ENCODE results near the gene GARIN1A. TPM values are rescaled to one million over a fixed set of nuclear protein-coding genes. Genes with fewer than 3 reads are reported as not detected.
"Not testable (repeated sequence)": the region's sequence is repeated elsewhere in the genome, so short reads cannot be mapped to it uniquely, and the experiment has no call there.

Gene GARIN1A
- 0.13 and 0.18 TPM in 2 replicates for total RNA-seq

DNA sequence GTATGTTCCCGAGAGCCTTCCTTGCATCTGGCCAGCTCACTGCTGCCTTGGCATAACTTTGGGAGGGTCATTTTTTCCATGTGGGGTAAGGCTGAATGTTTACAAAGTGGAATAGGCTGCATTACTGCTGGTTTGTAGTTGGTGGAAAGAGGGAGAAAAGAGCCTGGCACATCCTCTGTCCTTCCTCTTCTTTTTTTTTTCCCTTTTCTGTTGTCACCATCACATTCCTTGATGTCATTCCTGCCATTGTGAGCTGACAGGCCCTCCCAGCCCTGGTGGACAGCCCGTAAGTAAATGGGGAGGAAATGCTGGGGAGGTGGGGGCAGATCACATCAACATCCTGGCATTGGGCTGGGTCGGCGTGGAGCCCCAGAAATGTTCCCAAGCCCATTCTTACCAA is at the start of gene GARIN1A:
Gene GARIN1A, plus strand, starts transcription at position 301 of the 400 bp plus-strand sequence. CDS start 106 bp downstream, outside the sequence.
- no peak for DNase-seq (ENCODE audit: low read depth, low spot score)

DNA sequence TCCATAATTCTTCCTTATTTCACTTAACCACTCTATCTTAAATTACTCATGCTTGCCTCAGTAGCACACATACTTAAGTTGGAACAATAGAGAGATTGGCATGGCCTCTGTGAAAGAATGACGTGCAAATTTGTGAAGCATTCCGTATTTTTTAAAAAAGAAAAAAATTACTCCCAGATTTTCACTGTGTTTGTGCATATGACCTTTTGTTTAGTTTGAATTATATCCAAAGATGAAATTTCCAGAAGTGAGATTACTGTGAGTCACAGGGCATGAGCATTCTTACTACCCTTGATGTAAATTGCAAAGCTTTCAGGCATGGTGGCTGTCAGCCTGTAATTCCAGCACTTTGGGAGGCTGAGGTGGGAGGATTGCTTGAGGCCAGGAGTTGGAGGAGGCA is 45.0 kb upstream of the GARIN1A start:
- not testable (repeated sequence) for DNase-seq (ENCODE audit: low read depth, low spot score)

- not testable (repeated sequence) for DNase-seq (ENCODE audit: low read depth, low spot score)
Measured at GRCh38 chr7:128633915-128634314, 38.2 kb upstream of the GARIN1A start.

GRCh38 chr7:128645206-128645605 is 26.9 kb upstream of the GARIN1A start:
- not testable (repeated sequence) for DNase-seq (ENCODE audit: low read depth, low spot score)

DNA sequence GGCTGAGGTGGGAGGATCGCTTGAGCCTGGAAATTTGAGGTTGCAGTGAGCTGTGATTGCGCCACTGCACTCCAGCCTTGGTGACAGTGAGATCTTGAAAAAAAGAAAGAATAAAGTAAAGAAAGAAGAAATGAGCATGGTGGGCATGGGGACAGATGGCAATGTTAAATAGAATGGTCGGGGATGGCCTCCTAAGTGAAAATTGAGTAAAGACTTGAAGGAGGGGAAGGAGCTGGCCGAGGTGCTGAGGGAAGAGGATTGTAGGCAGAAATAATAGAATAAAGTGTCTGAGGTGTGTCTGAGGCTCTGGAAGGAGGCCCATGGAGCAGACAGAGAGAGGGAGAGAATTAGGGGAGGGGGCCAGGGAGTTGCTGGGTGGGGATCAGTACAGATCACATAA is 26.2 kb upstream of the GARIN1A start:
- DNase-seq (ENCODE audit: low read depth, low spot score) = not testable (repeated sequence)

DNA sequence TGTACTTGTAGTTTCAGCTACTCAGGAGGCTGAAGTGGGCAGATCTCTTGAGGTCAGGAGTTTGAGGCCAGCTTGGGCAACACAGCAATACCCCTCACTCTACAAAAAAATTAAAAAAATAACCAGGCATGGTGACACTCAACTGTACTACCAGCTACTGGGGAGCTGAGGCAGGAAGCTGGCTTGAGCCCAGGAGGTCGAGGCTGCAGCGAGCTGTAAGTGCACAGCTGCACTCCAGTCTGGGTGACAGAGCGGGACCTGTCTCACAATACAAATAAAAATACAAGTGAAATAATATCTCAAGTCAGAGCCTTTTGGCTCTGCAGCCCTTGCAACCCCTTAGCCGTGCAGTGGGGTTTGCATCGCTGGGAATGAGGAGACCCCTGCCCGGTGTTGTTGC is 25.2 kb upstream of the GARIN1A start:
- DNase-seq (ENCODE audit: low read depth, low spot score) = not testable (repeated sequence)

GRCh38 chr7:128651096-128651495 is 21.0 kb upstream of the GARIN1A start:
- DNase-seq (ENCODE audit: low read depth, low spot score) = not testable (repeated sequence)

DNA sequence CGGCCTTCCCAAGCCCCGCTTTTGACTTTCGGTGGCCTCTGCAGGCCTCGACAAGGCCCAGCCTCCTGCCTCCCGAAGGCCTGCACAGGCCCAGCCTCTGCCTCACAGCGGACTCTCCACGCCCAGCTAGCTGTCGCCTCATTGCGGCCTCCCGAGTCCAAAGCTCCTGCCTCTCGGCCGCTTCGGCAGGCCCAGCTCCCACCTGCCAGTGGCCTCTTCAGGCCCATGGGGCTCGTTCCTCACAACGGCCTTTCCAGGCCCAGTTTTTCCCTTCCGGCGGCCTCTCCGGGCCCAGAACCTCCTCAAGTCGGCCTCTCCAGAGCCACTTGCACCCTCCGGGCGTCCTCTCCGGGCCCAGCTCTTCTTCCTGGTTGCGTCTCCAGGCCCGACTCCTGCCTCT is 19.5 kb upstream of the GARIN1A start:
- DNase-seq (ENCODE audit: low read depth, low spot score) = not testable (repeated sequence)

DNA sequence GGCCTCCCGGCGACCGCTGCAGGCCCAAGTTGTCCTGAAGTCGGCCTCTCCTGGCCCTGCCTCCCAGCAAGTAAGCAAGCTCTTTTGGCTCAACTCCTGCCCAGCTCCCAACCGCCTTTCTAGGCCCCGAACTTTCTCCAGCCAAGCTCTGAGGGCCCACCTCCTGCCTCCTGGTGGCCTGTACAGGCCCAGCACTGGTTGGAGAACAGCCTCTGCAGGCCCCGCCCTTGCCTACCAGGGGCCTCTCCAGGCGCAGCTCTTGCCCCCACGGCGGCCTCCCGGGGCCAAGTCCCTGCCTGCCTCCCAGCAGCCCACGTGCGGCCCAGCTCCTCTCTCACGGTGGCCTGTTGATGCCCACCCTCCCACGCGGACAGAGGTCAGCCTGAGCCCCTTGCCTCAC is 18.9 kb upstream of the GARIN1A start:
- DNase-seq (ENCODE audit: low read depth, low spot score) = not testable (repeated sequence)

DNA sequence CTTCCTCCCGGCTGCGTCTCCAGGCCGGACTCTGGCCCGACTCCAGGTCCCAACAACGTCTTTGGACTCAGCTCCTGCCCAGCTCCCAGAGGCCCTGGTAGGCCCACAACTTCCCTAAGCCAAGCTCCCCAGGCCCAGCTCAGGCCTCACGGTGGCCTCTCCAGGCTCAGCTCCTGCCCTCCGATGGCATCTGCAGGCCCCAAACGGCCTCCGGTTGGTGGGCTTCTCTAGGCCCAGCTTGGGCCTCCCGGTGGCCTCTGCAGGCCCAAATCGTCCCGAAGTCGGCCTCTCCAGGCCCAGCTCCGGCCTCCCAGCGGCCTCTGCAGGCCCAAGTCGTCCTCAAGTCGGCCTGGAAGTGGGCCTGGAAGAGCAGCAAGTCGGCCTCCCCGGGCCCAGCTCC is 18.0 kb upstream of the GARIN1A start:
- DNase-seq (ENCODE audit: low read depth, low spot score) = not testable (repeated sequence)

- DNase-seq (ENCODE audit: low read depth, low spot score) = not testable (repeated sequence)
Measured at GRCh38 chr7:128654501-128654900, 17.6 kb upstream of the GARIN1A start.

- not testable (repeated sequence) for DNase-seq (ENCODE audit: low read depth, low spot score)
Measured at GRCh38 chr7:128658428-128658827, 13.7 kb upstream of the GARIN1A start.

GRCh38 chr7:128660596-128660995 is 11.5 kb upstream of the GARIN1A start:
- DNase-seq (ENCODE audit: low read depth, low spot score) = no peak

DNA sequence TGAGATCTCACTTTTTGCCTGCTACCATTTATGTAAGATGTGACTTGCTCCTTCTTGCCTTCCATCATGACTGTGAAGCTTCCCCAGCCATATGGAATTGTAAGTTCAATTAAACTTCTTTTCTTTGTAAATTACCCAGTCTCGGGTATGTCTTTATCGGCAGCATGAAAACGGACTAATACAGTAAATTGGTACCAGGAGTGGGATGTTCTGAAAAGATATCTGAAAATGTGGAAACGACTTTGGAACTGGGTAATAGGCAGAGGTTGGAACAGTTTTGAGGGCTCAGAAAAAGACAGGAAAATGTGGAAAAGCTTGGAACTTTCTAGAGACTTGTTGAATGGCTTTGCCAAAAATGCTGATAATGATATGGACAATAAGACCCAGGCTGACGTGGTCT is 10.6 kb upstream of the GARIN1A start:
- no peak for DNase-seq (ENCODE audit: low read depth, low spot score)

GRCh38 chr7:128662091-128662490 is 10.0 kb upstream of the GARIN1A start:
- no peak for DNase-seq (ENCODE audit: low read depth, low spot score)

GRCh38 chr7:128663223-128663622 is 8.9 kb upstream of the GARIN1A start:
- DNase-seq (ENCODE audit: low read depth, low spot score) = not testable (repeated sequence)

- no peak for DNase-seq (ENCODE audit: low read depth, low spot score)
Measured at GRCh38 chr7:128665057-128665456, 7.0 kb upstream of the GARIN1A start.

GRCh38 chr7:128666200-128666599 is 5.9 kb upstream of the GARIN1A start:
- no peak for DNase-seq (ENCODE audit: low read depth, low spot score)

DNA sequence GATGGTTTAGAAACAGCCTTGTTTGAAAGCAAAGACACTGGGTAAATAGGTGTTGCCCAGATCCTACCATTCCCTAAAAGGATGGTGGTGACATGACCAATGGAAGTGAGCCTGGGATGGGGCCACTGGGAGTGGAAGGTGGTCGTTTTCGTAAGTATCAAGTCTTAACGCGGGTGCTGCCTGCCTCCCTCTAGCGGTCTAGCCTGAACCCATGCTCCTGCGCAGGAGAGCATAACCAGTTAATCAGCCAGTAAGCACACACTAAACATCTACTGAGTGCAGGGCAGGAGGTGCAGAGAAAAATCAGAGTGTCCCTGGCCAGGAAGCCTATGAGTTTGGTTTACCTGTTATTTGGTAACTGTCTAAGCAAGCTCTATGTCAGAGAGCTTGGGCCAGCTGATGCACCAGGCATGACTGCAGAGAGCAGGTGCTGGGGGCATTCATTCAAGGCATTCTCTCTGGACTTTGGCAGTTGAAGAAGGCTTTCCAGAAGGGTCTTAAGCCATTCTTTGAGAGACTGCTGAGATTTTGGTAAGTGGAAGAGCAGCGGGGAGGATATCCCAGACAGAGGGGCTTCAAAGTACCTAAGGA is 930 bp downstream of the GARIN1A start:
- DNase-seq (ENCODE audit: low read depth, low spot score) = no peak

DNA sequence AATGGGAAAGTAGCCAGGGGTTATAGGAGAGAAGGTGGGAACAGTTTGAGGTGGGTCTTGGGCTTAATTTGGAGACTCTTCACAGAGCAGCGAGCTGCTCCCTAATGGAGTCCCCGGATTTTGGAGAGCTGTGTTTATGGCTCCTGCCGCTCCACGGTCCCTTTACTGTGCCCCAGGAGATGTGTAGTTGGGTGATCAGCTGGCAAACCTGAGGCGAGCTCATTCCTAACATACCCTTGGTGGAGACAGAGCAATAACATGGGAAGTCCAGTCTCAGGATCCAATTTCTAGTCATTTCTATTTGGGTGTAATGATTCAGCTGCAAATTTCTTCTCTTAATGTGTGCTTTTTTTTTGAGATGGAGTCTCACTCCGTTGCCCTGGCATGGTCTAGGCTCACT is 1.5 kb downstream of the GARIN1A start:
- no peak for DNase-seq (ENCODE audit: low read depth, low spot score)

GRCh38 chr7:128676665-128677064 is 4.6 kb downstream of the GARIN1A start:
- no peak for DNase-seq (ENCODE audit: low read depth, low spot score)

GRCh38 chr7:128679920-128680319 is 7.8 kb downstream of the GARIN1A start:
- DNase-seq (ENCODE audit: low read depth, low spot score) = no peak

GRCh38 chr7:128681794-128682537 is 9.9 kb downstream of the GARIN1A start:
- DNase-seq (ENCODE audit: low read depth, low spot score) = no peak
